Activated CD4-positive, alpha-beta T cell treated with anti-CD3 and anti-CD28 coated beads, Interleukin-10, Interleukin-2, amounts not matched to agents 100 ng/mL and 50 ng/mL, durations not matched to agents 16 hours and 8 hours (primary cell): ENCODE results near the gene STN1.
A peak's percentile ranks its signal among the peaks of the same experiment; 100 is the strongest.

Experiments
- DNase-seq: peaks from one replicate; pipeline ENCODE4 v3.0.0-alpha.2; 2020

Gene STN1

GRCh38 chr10:103928784-103929183 lies 10.8 kb upstream of the STN1 start:
- no peak for DNase-seq

DNA sequence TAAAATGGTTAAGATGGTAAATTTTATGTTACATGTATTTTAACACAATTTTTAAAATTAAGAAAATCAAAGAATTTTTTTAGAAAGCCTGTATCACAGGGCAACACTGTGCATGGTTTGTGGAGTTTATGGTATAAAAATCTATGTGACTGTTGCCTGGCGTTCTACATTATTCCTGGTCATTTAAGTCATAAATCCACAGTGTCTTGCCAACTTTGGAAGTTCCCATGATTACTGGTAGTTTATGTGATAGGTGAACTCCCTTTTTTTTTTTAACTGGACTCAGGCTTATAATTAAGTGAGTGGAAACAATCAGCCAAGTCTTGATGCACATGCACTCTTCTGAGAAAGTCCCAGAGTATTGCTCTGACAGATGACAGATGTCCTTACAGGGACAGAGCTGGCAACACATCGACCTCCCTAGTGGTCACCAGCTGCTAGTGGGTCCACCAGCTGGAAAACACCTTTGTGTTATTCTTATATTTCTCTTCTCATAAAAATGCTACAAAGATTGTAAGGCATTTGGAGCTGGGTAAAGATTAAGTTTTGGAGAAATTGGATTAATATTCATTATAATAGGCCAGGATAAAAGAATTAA lies 8.8 kb upstream of the STN1 start:
- no peak for DNase-seq

GRCh38 chr10:103925591-103925990 lies 7.6 kb upstream of the STN1 start:
- no peak for DNase-seq

- no peak for DNase-seq
These were observed 5.5 kb upstream of the STN1 start for GRCh38 chr10:103923502-103923901.

GRCh38 chr10:103922659-103923058 lies 4.7 kb upstream of the STN1 start:
- no peak for DNase-seq

- peak; percentile 48 for DNase-seq
These were observed 3.8 kb upstream of the STN1 start for GRCh38 chr10:103921750-103922195.

GRCh38 chr10:103921248-103921647 lies 3.3 kb upstream of the STN1 start:
- no peak for DNase-seq

DNA sequence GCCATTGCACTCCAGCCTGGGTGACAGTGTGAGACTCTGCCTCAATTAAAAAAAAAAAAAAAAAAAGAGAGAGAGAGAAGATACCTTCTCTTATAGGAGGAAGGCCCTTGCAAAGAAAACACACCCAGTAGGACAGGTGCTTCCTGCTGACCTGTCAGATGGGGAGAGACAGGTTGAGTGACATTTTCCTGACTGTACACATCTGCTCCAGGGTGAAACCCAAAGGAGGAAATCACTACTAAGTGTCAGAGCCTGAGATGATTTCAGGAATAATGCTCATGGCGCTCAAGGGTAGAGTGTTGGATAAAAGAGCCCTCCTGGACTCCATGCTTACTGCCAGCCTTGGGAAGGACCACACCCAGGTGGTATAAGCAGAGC lies 1.7 kb upstream of the STN1 start:
- DNase-seq = no peak

DNA sequence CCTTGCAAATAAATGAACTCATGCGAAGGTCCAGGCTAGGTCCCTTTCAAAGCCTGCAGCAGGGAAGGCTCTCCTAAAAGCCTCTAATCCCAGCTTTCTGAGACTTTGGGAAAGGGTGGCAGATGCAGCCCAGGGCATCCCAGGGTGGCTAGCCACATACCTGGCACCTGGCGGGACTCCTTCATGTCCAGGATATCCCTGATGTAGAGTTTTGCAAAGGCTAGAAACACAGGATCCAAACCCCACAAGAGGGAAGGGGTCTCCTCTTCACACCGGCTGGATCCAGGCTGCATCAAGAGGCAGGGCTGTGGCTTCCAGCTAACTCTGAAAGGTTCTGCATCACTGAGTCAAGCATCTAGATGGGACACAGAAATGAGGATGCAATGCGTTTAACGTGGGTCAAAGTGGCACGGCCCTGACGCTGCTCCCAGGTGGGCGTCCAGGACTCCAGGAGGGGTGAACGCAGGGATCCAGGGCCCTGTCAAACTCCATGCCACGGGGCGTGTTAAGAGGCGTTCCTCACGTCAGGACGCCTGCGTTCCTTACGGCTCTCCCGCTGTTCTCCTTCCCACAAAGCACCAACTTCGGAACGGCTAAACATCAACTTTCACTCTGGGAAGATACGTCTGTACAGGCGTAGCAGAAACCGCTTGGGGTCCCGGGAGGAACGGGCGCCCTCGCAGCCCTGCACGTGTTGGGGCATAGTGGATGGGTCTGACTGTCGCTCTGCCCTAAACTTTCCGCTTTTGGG lies 507 bp downstream of the STN1 start:
- peak; percentile 37 for DNase-seq

GRCh38 chr10:103916876-103917275 lies 1.1 kb downstream of the STN1 start:
- DNase-seq = no peak

GRCh38 chr10:103916254-103916653 lies 1.7 kb downstream of the STN1 start:
- no peak for DNase-seq

DNA sequence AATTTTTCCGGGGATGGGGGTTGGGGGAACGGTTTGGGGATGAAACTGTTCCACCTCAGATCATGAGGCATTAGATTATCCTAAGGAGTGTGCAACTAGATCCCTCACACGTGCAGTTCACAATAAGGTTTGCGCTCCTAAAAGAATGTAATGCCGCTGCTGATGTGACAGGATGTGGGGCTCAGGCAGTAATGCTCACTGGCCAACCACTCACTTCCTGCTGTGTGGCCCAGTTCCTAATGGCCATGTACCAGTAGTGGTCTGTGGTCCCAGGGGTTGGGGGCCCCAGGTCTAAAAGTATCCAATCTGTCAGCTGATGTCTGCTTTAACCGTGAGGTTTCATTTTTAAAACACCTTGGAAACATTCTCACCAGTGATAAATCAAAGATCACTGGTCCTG lies 2.2 kb downstream of the STN1 start:
- peak; percentile 64 for DNase-seq

GRCh38 chr10:103912759-103913158 lies 5.2 kb downstream of the STN1 start:
- no peak for DNase-seq

- peak; percentile 66 for DNase-seq
These were observed 6.9 kb downstream of the STN1 start for GRCh38 chr10:103911021-103911459.

DNA sequence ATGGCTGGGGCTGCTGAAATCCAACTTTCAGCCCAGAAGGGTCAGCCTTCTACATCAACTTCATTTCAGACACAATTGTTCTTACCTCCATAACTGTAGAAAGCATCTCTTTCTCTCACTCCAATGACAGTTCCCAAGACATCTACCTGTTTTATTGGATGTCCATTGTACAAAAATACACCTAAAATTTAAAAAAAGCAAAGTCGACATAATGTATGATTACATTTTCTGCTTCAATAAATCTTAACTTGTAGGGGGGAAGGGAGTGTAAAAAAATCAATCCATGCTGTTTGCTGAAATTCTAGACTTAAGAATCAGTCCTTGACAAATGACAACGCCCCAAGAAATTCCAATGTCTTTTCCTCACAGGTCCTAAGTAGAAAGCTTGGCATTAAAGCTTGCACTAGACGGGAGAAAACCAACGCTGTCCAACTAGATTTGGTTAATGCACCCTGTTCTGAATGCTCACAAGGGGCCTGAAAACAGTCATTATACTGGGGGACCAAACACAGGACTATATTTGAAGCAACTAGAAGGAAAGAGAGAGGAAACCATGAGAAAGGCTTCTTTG lies 7.5 kb downstream of the STN1 start:
- DNase-seq = no peak

GRCh38 chr10:103905441-103905840 lies 12.5 kb downstream of the STN1 start:
- DNase-seq = no peak

- no peak for DNase-seq
These were observed 16.7 kb downstream of the STN1 start for GRCh38 chr10:103901299-103901698.

DNA sequence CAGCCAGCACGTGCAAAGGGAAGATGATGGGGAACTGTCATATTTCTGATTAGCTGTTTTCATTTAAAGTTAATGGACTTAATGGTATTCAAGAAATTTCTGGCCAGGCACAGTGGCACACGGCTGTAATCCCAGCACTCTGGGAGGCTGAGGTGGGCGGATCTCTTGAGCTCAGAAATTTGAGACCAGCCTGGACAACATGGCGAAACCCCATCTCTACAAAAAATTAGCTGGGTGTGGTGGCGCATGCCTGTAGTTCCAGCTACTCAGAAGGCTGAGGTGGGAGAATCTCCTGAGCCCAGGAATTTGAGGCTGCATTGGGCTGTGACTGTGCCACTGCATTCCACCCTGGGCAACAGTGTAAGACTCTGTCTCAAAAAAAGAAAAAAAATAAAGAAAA lies 18.7 kb downstream of the STN1 start:
- no peak for DNase-seq

DNA sequence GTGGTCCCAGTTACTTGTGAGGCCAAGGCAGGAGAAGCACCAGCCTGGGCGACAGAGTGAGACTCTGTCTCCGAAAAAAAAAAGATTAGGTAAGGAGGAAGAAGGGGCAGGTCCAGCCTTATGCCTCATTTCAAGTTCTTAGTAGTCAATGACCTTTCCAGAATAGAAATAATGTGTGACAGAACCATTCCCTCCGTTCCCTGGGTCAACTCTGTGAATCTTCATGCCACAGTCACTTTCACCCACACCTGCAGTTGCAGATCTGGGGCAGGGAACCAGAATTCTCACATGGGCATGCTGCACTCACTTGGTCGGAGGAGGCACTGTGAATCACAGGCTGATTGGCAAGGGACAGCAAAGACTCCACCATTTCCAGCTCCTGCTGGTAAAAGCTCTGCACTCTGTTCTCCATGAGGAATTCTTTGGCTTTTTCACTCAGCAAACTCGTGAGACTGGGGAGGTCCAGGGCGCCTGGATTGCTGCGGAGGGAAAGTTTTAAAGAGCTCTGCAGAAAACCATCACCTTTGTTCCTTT lies 20.7 kb downstream of the STN1 start:
- DNase-seq = no peak

GRCh38 chr10:103896225-103896624 lies 21.8 kb downstream of the STN1 start:
- no peak for DNase-seq

DNA sequence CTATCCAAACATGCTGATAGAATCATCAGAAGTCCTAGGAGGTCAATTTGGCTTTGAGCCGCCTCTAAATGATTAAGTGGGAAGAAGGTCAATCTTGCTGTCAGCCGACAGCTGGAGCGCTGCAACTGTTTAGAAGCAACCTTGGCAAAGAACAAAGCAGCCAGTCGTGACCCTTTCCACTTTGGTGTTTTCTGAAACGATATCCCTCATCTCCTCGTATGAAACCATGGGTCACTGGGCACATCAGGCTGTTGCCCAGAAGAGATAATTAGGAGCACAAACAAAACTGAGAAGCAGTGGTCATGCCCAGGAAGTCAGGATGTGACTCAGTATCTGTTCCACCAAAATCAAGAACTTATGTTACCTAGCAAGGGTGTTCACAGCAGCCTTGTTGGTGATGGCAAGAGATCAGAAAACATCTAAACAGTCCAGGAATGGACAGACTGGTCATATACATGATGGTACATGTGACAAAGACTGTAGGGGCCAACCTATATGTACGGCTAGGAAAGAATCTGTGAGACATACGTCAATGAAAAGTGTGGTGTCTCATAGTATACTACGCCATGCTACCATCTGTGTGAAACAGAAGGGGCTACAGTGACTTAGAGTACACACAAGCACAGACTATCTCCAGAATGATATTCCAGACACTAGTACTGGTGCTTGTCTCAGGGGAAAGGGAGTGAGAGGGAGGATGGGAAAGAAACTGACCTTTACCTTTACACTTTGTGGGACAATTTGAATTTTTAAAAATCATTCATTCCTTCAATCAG lies 22.4 kb downstream of the STN1 start:
- peak; percentile 58 for DNase-seq

- DNase-seq = no peak
These were observed 23.5 kb downstream of the STN1 start for GRCh38 chr10:103894441-103894864.

DNA sequence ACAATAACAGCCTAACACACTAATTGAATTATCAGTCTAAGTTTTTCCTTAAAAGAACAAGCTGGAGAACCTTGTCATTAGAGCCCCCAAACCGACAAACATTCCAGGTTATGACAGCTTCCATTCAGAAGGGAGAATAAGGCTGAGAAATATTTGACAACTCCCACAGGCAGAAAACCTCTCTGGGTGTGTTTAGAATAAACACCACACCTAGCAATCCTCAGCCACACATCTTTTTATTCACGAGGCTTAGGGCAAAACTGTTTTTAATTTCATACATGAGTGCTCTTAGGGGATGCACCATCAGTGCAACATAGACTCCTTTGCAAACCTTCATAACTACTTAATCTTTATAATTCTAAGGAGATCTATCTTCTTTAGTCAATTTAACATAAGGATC lies 24.2 kb downstream of the STN1 start:
- DNase-seq = no peak
